H4 (cell line): ENCODE measurements around the gene XPC. TPM values are rescaled to one million over a fixed set of nuclear protein-coding genes. Genes with fewer than 3 reads are reported as not detected.
A peak's percentile ranks its signal among the peaks of the same experiment; 100 is the strongest.
"Not testable (repeated sequence)": the region's sequence is repeated elsewhere in the genome, so short reads cannot be mapped to it uniquely, and the experiment has no call there.

Source experiments
- DNase-seq: peaks from one replicate; pipeline ENCODE4 v3.0.0-alpha.2; 2015; ENCODE audit warnings: low spot score
- total RNA-seq: library from RNA; depleted of rRNA; stranded (reverse); fragments of >200 nt; shearing (Covaris generic); gene quantifications from 2 replicates; pipeline ENCODE4 v1.2.3, GENCODE V29; 2014; rRNA removed

The XPC gene
- 17.1 and 22.5 TPM in 2 replicates for total RNA-seq

DNA sequence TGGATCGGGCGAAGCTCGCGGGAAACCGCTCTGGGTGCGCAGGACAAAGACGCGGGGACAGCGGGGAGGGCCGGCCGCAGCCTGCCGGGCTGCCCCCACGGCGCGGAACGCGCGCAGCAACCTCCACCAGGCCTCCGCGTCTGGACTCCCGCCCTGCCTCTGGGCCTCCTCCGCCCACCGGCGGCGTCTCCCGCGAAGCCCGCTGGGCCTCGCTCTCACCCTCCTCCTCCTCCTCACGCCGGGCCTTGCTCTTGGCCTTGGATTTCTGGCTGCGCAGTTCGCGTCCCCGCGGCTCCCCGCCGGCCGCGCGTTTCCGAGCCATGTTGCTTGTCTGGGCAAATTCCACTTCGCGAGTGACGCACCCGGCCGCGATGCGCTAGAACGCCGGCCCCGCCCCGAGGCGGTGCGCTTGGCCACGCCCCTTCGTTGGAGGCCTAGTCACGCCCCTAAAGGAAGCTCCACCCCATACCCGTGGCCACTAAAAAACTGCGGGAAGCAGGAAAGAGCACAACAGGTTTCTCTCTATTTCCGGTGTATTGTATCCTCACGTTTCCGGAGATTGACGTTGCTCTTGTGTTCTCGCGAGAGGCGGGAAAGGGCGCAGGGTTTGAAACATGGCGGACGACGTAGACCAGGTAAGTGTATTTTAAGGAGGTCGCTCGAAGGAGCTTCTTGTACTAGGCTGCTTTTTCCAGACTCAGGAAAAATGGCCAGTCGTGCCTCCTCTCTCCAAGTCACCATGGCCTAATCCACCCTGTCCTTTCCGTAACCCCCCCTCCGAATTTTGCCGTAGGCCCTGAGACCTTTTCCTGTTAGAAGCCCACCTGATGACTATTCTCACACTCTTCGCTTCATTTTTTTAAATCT is at the start of gene XPC, which contains the start of gene LSM3:
XPC (minus strand) TSS at position 355 of the 867 bp plus-strand sequence; CDS start at position 322, 33 bp downstream.
LSM3 (plus strand) TSS at position 571 of the 867 bp plus-strand sequence; CDS start at position 615, 44 bp downstream.
- peak; percentile 97 for DNase-seq

DNA sequence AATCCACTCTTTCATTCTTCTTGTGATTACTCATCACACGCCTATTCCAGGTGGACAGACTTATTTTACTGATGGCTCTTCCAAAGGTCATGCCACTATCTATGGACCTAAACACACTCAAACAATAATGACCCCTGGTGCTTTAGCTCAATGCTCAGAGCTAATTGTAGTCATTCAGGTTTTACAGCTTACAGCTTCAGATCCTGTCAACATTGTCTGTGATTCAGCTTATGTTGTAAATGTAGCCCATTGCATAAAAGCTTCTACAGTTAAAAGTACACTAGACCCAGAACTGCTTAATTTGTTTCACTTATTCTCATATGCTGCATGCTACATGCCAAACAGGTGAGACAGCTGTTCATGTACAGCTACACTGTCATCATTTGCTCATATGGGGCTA is 49.5 kb upstream of the XPC start:
- DNase-seq = no peak

GRCh38 chr3:14226351-14226750 is 48.0 kb upstream of the XPC start:
- not testable (repeated sequence) for DNase-seq

DNA sequence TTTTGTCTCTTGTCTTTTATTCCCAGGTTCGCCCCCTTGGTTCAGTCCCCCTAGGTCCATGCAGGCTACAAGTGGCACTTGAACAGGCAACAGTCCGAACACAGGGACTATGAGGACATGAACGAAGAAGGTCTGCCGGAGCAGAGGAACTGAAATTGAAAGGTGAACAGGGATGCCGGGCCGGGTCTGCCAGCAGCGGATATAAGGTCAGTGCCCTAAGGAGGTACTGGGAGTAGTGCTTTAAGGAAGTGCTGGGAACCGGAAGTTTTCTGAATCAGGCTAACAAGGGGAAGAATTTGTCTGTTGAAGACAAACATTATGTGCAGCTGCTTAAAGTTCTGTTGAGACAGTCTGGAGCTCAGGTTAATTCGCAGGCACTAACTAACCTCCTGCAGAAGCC is 47.0 kb upstream of the XPC start:
- DNase-seq = no peak

GRCh38 chr3:14224895-14225294 is 46.5 kb upstream of the XPC start:
- peak; percentile 37 for DNase-seq

- no peak for DNase-seq
Observed at GRCh38 chr3:14223595-14223994, 45.2 kb upstream of the XPC start.

GRCh38 chr3:14222900-14223594 is 44.6 kb upstream of the XPC start:
- no peak for DNase-seq

- DNase-seq = no peak
Observed at GRCh38 chr3:14222457-14222856, 44.1 kb upstream of the XPC start.

DNA sequence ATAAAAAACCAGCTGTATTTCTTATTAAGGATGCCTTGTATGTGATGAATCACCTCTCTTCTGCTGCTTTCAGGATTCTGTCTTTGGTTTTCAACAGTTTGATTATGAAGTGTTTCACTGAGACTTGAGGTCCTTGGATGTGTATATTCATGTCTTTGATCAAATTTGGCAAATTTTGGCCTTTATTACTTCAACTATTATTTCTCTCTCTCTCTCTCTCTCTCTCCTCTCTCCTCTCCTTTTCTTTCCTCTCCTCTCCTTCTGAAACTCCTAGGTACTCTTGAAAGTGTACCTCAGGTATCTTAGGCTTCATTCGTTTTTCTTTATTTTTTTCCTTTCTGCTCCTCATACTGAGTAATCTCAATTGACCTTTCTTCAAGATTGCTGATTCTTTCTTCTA is 43.5 kb upstream of the XPC start:
- DNase-seq = no peak

DNA sequence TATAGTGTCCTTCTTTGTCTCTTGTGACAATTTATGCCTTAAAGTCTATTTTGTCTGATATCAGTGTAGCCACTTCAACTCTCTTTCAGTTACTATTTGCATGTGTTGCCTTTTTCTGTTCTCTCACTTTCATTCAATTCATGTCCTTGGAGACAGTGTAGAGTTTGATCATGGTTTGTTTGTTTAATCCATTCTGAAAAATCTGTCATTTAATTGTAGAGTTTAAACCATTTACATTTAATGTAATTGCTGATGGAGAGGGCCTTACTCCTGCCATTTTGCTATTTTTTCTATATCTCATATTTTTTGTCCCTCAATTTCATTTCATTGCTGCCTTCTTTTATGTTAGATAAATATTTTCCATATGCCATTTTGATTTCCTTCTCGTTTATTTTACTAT is 42.5 kb upstream of the XPC start:
- no peak for DNase-seq

DNA sequence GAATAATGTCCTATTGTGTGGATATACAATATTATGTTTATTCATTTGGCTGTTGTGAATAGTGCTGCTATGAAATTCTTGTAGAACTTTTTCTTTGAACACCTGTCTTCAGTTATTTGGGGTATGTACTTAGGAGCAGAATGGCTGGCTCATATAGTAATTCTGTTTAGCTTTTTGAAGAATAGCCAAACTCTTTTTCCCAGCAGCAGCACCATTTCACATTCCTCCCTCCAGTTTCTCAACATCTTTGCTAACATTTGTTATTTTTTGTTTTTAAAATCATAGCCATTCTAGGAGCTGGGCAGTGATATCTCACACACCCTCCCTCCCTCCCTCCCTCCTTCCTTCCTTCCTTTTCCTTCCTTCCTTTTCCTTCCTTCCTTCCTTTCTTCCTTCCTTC is 40.0 kb upstream of the XPC start:
- DNase-seq = no peak

DNA sequence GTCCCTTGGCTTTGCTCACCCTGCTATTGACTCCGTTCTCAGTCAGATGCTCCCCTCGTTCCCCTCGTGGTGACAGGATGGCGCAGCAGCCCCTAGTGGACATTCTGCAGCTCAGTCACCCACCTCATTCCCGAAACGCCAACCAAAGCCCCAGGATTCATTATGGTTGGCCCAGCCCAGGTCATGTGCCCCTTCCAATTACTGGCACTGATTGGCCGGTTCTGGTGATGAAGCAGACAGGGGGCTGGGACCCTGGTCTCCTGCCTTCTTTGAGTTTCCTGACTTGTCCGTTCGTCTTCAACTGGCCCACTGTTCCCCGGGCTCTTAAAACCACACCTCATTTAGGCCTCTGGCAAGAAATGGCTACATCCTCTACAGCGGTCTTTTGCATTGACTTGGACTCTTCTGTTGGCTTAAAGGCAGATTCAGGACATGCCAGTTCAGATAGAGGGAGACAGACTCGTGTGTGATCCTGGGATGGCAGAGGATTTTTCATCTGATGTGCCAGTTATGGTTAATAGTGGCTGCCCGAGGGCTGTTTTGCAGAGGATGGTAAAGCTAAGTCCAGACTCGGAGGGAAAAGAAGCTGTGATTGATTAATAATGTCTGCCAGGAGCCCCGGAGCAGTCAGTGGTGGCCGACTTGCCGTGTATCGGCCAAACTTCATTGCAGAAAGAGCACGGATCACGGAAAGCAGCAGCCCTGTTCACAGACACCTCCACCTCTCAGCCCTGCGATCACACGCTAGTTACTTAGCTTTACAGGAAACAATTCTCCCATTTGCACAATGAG is 38.1 kb upstream of the XPC start:
- DNase-seq = no peak

- DNase-seq = no peak
Observed at GRCh38 chr3:14214764-14215163, 36.4 kb upstream of the XPC start.

DNA sequence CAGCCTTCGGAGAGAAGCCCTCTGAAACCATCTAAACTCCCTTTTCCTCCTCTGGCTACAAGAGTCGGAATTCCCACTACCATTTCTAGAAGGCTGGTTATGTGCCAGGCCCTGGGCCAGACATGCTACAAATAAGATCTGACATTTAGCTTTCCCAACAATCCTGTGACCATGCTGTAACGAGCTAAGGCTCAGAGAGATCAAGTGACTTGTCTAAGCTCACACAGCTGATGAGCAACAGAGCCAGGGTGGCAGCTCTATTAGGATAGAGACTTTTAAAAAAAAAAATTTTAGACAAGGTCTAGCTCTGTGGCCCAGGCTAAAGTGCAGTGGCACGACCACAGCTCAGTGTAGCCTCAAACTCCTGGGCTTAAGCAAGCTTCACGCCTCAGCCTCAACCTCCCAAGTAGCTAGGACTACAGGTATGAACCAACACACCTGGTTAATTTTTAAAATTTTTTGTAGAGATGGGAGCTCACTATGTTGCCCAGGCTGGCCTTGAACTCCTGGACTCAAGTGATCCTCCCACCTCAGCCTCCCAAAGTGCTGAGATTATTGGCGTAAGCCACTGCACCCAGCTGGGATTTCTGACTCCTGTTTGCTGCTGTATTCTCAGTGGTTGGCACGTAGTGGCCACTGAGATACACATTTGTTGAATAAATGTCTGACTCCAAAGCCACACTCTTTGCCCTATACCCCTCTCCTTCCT is 34.8 kb upstream of the XPC start:
- DNase-seq = no peak

DNA sequence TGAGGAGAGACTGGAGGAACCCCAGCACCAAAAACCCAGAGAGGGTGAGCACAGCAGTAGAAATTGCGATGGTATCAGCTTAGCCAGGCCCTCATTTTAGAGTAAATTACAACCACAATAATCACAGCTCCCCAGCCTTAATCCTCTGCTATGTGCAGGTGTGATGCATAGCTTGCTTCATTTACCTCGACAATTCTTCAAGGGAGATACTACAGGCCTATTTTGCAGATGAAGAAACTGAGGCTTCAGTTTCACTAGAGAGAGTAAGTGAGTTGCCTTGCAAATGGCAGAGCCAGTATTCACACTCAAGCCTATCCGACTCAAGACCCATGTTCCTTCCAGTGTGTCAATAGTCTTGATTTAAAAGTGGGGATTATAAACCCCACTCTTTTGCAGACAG is 33.6 kb upstream of the XPC start:
- DNase-seq = no peak

- DNase-seq = no peak
Observed at GRCh38 chr3:14211621-14212020, 33.2 kb upstream of the XPC start.

GRCh38 chr3:14210843-14211594 is 32.6 kb upstream of the XPC start:
- no peak for DNase-seq

DNA sequence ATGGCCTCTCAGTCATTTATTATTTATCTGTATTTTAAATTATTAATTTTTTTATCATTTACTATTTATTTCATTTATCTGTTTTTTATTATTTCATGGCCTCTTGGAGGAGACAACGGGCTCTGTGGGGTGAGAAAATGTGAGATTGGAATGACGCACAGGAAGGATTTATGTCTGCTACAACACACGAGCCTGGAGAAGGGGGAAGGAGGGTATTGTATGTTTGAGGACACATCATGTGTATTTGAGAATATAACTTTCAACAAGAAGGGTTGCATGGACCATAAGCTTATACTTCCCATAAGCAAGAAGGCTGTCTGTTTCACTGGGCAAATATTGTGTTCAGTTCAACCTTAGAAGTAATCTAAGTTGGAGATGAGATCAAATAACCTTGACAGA is 31.9 kb upstream of the XPC start:
- no peak for DNase-seq

DNA sequence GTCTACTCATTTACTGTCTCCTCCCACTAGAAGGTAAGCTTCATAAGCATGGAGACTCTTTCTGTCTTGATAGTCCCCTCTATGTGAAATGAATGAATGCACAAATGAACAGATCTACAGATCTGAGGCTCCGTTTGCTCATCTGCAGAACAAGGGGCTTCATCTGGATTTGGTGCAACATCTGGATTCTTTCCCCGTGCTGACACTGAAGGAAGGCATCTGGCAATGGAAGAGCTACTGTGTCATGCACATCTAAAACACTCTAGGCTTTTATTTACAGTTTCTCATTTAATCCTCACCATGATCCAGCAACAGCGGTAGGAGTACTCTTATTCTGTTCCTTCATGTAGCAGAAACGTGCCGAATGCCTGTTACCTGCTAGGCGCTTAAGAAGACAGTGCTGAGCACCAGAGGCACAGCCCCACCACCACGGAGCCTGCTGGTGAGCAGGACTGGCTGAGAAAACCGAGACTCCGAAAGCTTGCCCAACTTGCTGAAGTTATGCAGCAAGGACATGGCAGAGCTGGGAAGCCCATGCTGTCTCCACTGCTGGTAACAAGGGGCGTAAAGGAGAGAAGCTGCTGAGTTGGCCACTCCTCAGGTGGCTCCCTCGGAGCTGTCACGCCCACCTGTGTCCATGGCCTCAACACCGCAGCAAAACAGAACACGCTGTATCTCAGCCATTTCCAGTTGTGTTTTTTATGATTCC is 31.3 kb upstream of the XPC start:
- no peak for DNase-seq

GRCh38 chr3:14208977-14209394 is 30.6 kb upstream of the XPC start:
- no peak for DNase-seq
